Activated naive CD8-positive, alpha-beta T cell (primary cell): Measurements from ENCODE around the gene FAM120A.
A peak's percentile ranks its signal among the peaks of the same experiment; 100 is the strongest.

Experiments used
- H3K27ac Mint-ChIP-seq: one replicate; pipeline ENCODE4 v1.8.0; 2021; ENCODE audit warnings: mixed read lengths
- H3K27me3 Mint-ChIP-seq: one replicate; pipeline ENCODE4 v1.8.0; 2021; ENCODE audit warnings: mixed read lengths
- H3K36me3 Mint-ChIP-seq: one replicate; pipeline ENCODE4 v1.8.0; 2021; ENCODE audit warnings: mixed read lengths
- H3K4me1 Mint-ChIP-seq: one replicate; pipeline ENCODE4 v1.8.0; 2021; ENCODE audit warnings: low read depth, mixed read lengths
- H3K4me3 Mint-ChIP-seq: one replicate; pipeline ENCODE4 v1.8.0; 2021; ENCODE audit warnings: mild to moderate bottlenecking, mixed read lengths
- H3K9me3 Mint-ChIP-seq: one replicate; pipeline ENCODE4 v1.8.0; 2021; ENCODE audit warnings: low read depth, mixed read lengths

FAM120A gene

DNA sequence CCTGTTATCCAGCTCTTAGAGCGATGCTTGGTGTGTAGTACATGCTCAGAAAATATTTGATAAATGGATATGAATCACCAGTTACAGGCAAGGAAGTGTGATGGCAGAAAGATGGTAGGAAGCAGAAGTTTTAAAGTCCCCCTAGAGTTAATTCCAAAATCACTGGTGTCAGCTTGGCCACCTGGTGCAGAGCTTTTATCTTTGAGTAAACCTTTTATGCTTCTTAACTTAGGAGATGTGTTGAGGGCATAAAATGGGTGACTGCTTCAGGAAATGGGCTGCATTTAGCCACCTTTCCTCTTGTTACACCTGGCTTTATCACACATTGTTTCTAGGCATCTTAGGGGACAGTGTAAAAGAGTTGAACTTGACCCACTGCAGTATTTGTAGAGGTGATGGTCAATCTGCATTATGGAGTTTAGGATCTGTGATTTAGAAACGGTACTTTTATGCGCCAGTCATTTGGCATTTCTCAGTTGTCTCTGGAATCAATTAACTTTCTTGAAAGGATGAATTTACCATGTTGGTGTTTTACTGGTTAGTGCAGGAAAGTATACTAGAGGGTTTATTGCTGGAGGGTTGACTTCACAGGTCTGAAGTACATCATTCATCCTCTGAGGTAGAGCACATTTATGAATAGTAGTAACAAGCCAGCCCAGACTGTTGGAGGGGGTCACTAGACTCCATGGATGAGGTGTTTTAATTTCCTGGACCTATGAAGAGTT, 9.4 kb downstream of the FAM120A start:
- Mint-ChIP-seq H3K9me3 (no peaks in the 10 kb centered on the region), H3K4me3 (peak overlapping the region; percentile 35), H3K36me3 (peaks cover 16% of the 10 kb centered on the region), H3K27me3 (no peaks in the 10 kb centered on the region), H3K4me1 (peaks cover 90% of the 10 kb centered on the region), H3K27ac (peak overlapping the region; percentile 50)

DNA sequence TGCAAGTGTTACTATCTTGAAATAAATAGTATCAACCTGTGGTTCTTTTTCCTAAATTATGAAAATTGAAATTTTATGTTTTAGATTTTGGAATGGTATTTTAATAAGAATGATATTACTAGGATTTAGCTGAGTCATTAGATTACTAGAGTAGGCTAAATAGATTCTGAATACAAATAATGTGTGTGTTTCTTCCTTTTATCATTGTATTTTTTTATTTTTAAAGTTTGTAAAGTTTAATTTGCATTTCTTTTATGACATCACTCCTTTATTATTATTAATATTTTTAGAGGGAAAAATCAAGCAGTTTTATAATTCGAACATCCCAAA, 9.9 kb downstream of the FAM120A start:
- Mint-ChIP-seq H3K36me3 (peaks cover 16% of the 10 kb centered on the region), H3K9me3 (no peaks in the 10 kb centered on the region), H3K4me1 (peaks cover 90% of the 10 kb centered on the region), H3K4me3 (no peak overlapping the region), H3K27me3 (no peaks in the 10 kb centered on the region), H3K27ac (no peak overlapping the region)

DNA sequence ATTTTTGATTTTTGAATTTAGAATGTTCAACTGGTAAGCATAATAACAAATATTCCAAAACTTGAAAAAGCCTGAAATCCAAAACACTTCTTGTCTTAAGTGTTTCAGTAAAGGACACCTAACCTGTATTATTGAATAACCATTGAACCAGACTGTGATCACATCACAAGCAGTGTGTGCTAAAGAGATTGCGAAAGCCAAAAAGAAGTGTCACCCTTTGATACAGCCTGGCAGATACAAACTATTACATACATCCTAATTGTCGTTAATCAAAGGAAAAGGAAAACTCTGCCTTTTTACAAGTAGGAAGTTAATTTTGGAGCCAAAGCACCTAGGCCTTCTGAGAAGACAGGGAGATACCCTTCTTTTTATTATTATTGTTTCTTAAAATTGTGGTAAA, 10.3 kb downstream of the FAM120A start:
- Mint-ChIP-seq H3K9me3 (no peaks in the 10 kb centered on the region), H3K4me3 (no peak overlapping the region), H3K4me1 (peaks cover 90% of the 10 kb centered on the region), H3K36me3 (peaks cover 15% of the 10 kb centered on the region), H3K27ac (no peak overlapping the region), H3K27me3 (no peaks in the 10 kb centered on the region)

DNA sequence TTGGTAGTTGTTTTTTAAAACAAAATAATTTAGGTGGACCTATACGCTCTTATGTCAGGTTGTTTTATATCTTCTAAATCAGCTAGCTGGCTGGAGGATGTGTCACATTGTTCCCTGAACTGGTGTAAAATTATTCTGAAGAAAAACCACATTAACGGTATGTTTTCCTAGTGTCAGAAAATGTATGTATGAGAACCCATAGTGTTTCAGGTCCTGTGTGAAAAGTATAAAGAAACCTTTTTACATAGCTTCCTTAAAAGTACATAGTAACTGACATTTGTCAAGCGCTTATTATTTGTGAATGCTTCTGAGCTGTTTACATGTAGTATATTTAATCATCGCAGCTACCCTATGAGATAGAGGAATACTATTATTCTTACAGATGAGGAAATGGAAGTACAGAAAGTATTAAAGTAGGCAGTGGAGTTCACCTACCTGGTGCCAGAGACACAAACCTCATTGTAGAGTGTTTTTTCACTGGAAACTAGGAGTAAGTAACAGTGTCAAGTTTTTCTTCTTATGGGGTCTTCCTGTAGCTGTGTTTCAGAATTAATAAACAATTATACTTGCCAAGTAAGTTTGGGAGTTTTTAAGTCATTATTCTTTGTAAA, 12.3 kb downstream of the FAM120A start:
- Mint-ChIP-seq H3K4me3 (peak overlapping the region; percentile 33), H3K27me3 (no peaks in the 10 kb centered on the region), H3K36me3 (peaks cover 5% of the 10 kb centered on the region), H3K27ac (peak overlapping the region; percentile 80), H3K4me1 (peaks cover 89% of the 10 kb centered on the region), H3K9me3 (no peaks in the 10 kb centered on the region)

DNA sequence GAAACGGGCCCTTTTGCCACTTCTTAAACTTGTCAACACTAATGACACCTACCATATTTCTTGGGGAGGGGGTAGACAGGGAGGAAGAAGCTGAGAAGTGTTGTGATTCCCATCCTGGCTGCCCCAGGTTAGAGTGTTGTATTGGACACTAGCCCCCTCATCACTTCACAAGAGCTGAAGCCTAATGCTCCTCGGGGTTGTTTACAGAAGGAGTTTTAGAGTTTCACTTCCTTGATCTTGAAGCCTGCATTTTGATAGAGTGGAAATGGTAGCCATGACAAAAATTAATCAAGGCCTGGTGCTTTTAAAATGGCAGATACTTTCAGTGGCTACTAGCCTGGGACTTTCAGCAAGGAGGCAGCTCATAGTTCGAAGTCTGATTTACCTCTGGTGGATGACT, 12.9 kb downstream of the FAM120A start:
- Mint-ChIP-seq H3K4me1 (peaks cover 89% of the 10 kb centered on the region), H3K36me3 (peaks cover 3% of the 10 kb centered on the region), H3K27me3 (no peaks in the 10 kb centered on the region), H3K4me3 (peak overlapping the region; percentile 33), H3K9me3 (no peaks in the 10 kb centered on the region), H3K27ac (peak overlapping the region; percentile 80)

DNA sequence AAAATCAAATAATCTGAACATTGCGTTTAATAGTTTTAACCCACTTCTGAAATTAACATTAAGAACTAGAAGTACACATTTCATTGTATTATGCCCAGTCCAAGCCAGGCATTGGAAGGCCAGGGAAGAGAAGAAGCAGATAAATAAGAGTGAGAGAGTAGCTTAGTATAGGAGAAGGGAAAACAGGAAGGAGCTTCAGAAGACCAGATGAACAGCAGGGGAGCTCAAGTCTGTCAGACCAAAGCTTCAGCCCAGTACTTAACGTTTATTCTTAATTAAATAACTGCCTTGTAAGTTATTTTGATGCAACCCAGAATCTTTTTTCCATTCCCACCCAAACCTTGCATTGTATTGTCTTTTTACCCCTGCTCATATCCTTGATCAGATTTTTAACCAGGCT, 13.4 kb downstream of the FAM120A start:
- Mint-ChIP-seq H3K9me3 (no peaks in the 10 kb centered on the region), H3K4me1 (peaks cover 88% of the 10 kb centered on the region), H3K36me3 (peaks cover 3% of the 10 kb centered on the region), H3K4me3 (peak overlapping the region; percentile 33), H3K27me3 (no peaks in the 10 kb centered on the region), H3K27ac (peak overlapping the region; percentile 80)

DNA sequence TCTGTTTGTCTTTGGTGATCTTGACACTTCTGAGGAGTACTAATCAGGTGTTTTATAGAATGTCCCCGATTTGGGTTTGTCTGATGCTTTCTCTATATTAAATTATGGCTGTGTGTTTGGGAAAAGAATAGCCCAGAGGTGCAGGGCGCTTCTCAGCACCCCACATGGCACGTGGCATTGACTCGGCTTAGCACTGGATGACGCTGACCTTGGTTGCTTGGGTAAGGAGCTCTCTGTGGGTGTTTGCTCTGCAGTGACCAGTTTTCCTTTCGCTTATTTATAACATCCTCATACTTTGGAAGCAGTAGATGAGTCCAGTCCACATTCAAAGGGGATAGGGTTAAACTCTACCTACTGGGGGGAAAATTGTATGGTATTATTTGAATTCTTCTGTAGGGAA, 14.4 kb downstream of the FAM120A start:
- no peak overlapping the region for H3K4me3 Mint-ChIP-seq
- H3K36me3 Mint-ChIP-seq: peaks cover 6% of the 10 kb centered on the region
- H3K9me3 Mint-ChIP-seq: no peaks in the 10 kb centered on the region
- peak overlapping the region; percentile 4 for H3K27ac Mint-ChIP-seq
- no peaks in the 10 kb centered on the region for H3K27me3 Mint-ChIP-seq
- peaks cover 89% of the 10 kb centered on the region for H3K4me1 Mint-ChIP-seq

DNA sequence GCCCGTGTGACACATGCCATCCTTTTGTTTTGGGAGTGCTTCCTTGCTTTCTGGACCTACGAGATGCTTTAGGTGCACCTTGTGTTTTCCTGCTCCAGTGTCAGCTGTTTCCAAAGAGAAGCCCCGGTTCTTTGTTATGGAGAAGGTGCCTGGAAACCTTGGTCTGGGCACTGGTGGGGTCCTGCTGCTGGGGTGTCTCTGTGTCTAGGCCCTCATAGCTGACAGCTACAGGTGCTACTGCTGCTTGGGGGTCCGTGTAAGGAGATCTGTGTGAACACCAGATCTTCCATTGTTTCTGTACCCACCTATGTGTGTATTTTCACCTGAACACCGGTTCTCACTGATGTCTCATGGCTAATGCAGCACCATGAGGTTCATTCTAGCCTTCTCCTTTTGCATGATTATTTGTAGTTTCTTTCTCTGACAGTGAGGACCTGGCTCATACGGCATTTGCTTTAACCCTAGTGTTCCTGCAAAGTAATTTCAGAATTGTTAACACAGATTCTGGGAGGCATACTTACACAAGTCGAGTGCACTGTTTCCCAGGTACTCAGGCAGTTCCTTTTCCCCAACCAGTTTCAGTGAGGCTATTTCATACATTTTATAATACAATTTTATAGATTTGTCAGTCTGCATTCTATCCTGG, 15.1 kb downstream of the FAM120A start:
- Mint-ChIP-seq H3K9me3 (no peaks in the 10 kb centered on the region), H3K4me3 (peak overlapping the region; percentile 56)

DNA sequence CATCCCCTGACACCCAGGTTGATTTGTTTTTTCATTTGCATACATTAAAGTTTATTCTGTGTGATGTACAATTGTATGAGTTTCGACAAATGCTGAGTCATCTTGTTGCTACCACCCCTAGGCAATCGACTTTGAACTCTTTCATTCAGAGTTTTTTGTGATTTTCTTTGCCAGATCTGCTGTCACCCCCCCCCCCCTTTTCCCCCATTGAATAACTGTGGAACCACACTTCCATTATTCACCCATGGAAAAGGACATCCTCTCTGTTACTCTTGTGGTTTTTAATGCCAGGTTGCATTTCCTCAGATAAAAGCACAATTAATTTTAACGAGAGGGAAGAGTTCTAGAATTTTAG, 15.6 kb downstream of the FAM120A start:
- Mint-ChIP-seq H3K27me3 (no peaks in the 10 kb centered on the region), H3K27ac (peak overlapping the region; percentile 69), H3K4me3 (peak overlapping the region; percentile 56), H3K9me3 (no peaks in the 10 kb centered on the region), H3K4me1 (peaks cover 87% of the 10 kb centered on the region), H3K36me3 (peaks cover 13% of the 10 kb centered on the region)

More for the DNA sequence above, 15.1 kb downstream of the FAM120A start:
- H3K4me1 Mint-ChIP-seq: peaks cover 91% of the 10 kb centered on the region
- peak overlapping the region; percentile 69 for H3K27ac Mint-ChIP-seq
- H3K27me3 Mint-ChIP-seq: no peaks in the 10 kb centered on the region
- H3K36me3 Mint-ChIP-seq: peaks cover 12% of the 10 kb centered on the region

DNA sequence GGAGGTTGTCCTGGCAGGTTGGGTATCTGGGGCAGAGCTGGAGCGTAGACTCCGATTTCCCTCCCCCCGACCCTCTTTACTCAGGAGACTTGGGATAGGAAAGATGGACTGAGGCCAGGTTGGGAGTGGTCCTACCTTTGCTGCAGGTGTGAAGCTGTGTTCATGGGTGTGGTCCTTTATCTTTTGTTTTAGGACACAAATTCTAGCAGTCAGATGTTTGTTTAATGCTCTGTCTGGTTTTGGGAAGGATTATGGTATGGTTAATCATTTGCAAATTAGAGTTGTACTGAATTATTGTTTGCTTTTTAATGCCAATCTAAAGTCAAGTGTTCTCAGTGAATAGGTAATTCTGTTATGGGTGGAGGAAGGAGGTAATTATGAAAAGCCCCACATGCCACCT, 16.0 kb downstream of the FAM120A start:
- H3K27me3 Mint-ChIP-seq: no peaks in the 10 kb centered on the region
- peaks cover 85% of the 10 kb centered on the region for H3K4me1 Mint-ChIP-seq
- H3K9me3 Mint-ChIP-seq: no peaks in the 10 kb centered on the region
- H3K4me3 Mint-ChIP-seq: peak overlapping the region; percentile 56
- peaks cover 13% of the 10 kb centered on the region for H3K36me3 Mint-ChIP-seq
- peak overlapping the region; percentile 69 for H3K27ac Mint-ChIP-seq

DNA sequence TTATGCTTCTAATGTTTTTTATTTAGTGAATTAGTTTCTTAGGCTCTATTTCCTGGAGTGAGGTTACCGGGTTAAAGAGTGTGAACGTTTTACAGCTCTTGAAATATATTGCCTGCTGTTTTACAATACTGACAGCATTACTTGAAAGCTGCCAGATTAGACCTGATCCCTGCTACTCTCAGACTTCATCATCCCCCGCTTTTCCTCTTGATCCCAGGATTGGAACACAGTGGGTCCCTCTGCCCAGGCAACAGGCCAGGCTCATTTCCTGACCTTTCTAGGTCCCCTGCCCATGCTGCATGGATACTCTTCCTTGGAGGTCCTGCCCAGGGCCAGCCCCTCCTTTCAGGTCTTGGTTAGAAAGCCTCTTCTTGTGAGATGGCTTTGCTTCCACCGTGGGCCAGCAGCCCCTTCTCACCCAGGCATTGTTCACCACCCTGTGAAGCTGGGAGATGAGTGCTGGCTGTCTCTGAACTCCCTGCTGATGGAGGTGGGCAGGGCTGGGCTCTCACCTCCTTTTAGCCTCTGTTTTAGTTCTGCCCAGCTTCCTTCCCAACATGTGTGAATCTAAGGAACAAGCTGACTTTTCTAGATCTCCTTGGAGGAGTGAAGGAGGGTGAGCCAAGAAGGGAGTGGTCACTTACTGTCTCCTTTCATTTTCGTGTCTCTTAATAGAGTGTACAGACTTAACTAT, 17.4 kb downstream of the FAM120A start:
- H3K27ac Mint-ChIP-seq: peak overlapping the region; percentile 66
- H3K4me3 Mint-ChIP-seq: peak overlapping the region; percentile 5
- H3K4me1 Mint-ChIP-seq: peaks cover 71% of the 10 kb centered on the region
- no peaks in the 10 kb centered on the region for H3K9me3 Mint-ChIP-seq
- H3K27me3 Mint-ChIP-seq: no peaks in the 10 kb centered on the region
- peaks cover 12% of the 10 kb centered on the region for H3K36me3 Mint-ChIP-seq

DNA sequence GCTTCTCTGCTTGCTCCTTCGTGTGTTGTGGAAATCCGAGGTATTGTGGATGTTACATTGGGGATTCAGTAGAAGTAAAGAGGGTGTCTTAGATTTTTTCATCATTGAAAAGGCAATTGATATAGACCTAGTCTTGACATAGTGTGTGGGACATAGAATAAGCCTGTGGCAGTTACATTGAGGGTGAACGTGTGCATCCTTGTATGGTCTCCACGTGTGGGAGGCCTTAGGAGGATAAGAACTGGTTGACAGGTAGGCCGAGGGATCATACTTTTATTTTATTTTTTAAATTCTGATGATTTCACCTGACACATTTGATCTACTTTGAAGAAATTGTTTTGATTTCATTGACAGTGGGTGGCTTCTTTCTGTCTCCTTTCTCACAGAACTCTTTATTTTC, 18.9 kb downstream of the FAM120A start:
- H3K9me3 Mint-ChIP-seq: no peaks in the 10 kb centered on the region
- H3K4me1 Mint-ChIP-seq: peaks cover 63% of the 10 kb centered on the region
- H3K36me3 Mint-ChIP-seq: peaks cover 14% of the 10 kb centered on the region
- H3K4me3 Mint-ChIP-seq: peak overlapping the region; percentile 52
- peak overlapping the region; percentile 28 for H3K27ac Mint-ChIP-seq
- H3K27me3 Mint-ChIP-seq: no peaks in the 10 kb centered on the region

DNA sequence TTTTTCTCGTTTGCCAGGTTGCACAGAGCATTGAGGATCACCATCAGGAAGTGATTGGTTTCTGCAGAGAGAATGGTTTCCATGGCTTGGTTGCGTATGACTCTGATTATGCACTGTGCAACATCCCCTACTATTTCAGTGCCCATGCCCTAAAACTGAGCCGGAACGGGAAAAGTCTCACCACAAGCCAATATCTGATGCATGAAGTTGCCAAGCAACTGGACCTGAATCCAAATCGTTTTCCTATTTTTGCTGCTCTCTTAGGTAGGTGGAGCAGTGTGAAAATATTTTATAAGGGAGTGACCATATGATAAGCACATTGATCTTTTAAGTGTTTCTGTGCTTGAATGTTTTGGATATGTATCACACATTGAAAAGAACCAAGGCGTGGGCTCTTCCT, 19.6 kb downstream of the FAM120A start:
- H3K4me3 Mint-ChIP-seq: no peak overlapping the region
- H3K27me3 Mint-ChIP-seq: no peaks in the 10 kb centered on the region
- H3K36me3 Mint-ChIP-seq: peaks cover 15% of the 10 kb centered on the region
- no peak overlapping the region for H3K27ac Mint-ChIP-seq
- H3K9me3 Mint-ChIP-seq: no peaks in the 10 kb centered on the region
- peaks cover 63% of the 10 kb centered on the region for H3K4me1 Mint-ChIP-seq

DNA sequence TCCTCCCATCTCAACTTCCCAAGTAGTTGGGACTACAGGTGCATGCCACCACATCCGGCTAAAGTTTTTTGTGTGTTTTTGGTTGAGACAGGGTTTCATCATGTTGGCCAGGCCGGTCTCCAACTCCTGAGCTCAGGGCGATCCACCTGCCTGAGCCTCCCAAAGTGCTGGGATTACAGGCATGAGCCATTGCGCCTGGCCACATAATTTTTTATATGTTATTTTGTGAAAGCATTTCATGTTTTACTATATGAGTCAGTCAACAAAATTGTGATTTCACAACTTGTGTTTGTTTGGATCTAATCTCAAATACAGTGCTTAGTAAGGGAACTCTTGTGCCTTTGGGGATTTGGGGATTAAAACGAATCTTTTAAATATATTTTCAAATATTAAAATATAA, 21.9 kb downstream of the FAM120A start:
- Mint-ChIP-seq H3K27ac (no peak overlapping the region), H3K4me1 (peaks cover 55% of the 10 kb centered on the region), H3K9me3 (no peaks in the 10 kb centered on the region), H3K27me3 (no peaks in the 10 kb centered on the region), H3K4me3 (no peak overlapping the region), H3K36me3 (peaks cover 19% of the 10 kb centered on the region)

DNA sequence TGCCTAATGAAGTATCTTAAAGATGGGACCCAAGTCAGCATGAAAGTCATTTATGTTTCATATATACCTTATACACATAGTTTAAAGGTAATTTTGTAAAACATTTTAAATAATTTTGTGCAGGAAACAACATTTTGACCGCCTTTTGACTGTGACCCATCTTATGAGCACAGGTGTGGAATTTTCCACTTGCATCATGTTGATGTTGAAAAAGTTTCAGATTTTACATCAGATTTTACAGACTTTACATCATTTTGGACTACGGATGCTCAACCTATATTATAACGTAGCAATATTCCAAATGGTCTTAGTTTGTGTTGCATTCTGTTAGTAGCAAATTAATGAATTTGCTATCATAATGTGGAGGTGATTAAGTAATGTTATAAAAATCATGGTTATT, 23.6 kb downstream of the FAM120A start:
- Mint-ChIP-seq H3K27ac (peak overlapping the region; percentile 5), H3K9me3 (no peaks in the 10 kb centered on the region), H3K36me3 (peaks cover 19% of the 10 kb centered on the region)

More for the DNA sequence above, 23.6 kb downstream of the FAM120A start:
- Mint-ChIP-seq H3K4me1 (peaks cover 45% of the 10 kb centered on the region), H3K4me3 (no peak overlapping the region), H3K27me3 (no peaks in the 10 kb centered on the region)
